Ishikawa (cell line): ENCODE data around the gene SQSTM1.

Experiments
- CEBPB ChIP-seq: IDR thresholded peaks from 2 replicates; pipeline ENCODE4 v1.6.1; 2012
- EGR1 ChIP-seq: IDR thresholded peaks from 2 replicates; pipeline ENCODE4 v1.6.1; 2012
- EP300 ChIP-seq: IDR thresholded peaks from 2 replicates; pipeline ENCODE4 v1.6.1; 2012; ENCODE audit warnings: borderline replicate concordance
- MAX ChIP-seq: IDR thresholded peaks from 2 replicates; pipeline ENCODE4 v1.6.1; 2012
- NFIC ChIP-seq: IDR thresholded peaks from 2 replicates; pipeline ENCODE4 v1.6.1; 2012
- RAD21 ChIP-seq: IDR thresholded peaks from 2 replicates; pipeline ENCODE4 v1.6.1; 2012; ENCODE audit warnings: low read depth
- REST ChIP-seq: IDR thresholded peaks from 2 replicates; pipeline ENCODE4 v1.6.1; 2012; ENCODE audit warnings: low read depth, mild to moderate bottlenecking
- TCF12 ChIP-seq: IDR thresholded peaks from 2 replicates; pipeline ENCODE4 v1.6.1; 2012; ENCODE audit warnings: low read depth
- TEAD4 ChIP-seq: IDR thresholded peaks from 2 replicates; pipeline ENCODE4 v1.6.1; 2012
- YY1 ChIP-seq: IDR thresholded peaks from 2 replicates; pipeline ENCODE4 v1.6.1; 2012; ENCODE audit warnings: low read depth
- ZBTB7A ChIP-seq: IDR thresholded peaks from 2 replicates; pipeline ENCODE4 v1.6.1; 2012; ENCODE audit warnings: low read depth

DNA sequence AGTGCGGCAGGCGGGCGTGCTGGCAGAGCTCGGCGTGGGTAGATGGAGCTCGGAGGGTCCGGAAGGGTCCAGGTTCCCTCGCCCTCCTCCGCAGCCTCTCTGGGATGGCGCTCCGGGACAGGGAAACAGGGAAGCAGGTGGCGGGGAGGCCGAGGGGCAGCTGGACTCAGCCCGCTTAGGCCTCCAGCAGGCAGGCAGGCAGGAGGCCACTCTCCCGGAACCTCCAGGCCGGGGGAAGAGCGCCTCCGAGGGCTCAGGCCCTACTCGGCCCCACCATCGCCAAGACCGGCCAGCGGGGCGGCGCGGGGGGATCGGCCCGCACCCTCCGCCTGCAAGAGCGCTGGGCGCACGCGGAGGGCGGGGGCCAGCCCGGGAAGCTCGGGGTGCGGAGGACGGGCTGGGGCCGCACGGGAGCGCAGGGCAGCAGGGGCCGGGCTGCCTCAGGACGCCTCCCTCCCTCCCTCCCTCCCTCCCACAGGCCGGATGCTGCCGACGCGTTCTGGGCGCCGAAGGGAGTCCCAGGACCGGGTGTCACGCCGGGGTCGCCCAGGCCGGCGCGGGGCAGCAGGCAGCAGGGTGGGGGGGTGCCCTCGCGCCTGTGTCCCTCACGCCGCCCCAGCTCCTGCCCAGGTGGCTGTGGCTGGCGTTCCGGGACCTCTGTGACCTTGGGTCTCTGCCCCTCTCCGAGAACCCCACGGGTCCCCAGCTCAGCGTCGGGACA lies 15.0 kb upstream of the SQSTM1 start:
- TF ChIP-seq MAX (no peak; the same call in 1 of the 2 replicates), CEBPB (no peak), RAD21 (no peak), YY1 (no peak), TCF12 (no peak), TEAD4 (no peak), EGR1 (no peak), NFIC (no peak), EP300 (no peak), ZBTB7A (no peak), REST (no peak)
